GM12801 (cell line): ENCODE measurements around the gene DERL3.

Experiments
- CTCF ChIP-seq: IDR thresholded peaks from one replicate; pipeline ENCODE4 v1.5.1; 2011; ENCODE audit warnings: control low read depth; ENCODE audit not compliant: insufficient read length; ENCODE audit errors: extremely low read depth

DERL3 gene

GRCh38 chr22:23850136-23850611 lies 11.4 kb upstream of the DERL3 start:
- no peak for TF ChIP-seq CTCF

DNA sequence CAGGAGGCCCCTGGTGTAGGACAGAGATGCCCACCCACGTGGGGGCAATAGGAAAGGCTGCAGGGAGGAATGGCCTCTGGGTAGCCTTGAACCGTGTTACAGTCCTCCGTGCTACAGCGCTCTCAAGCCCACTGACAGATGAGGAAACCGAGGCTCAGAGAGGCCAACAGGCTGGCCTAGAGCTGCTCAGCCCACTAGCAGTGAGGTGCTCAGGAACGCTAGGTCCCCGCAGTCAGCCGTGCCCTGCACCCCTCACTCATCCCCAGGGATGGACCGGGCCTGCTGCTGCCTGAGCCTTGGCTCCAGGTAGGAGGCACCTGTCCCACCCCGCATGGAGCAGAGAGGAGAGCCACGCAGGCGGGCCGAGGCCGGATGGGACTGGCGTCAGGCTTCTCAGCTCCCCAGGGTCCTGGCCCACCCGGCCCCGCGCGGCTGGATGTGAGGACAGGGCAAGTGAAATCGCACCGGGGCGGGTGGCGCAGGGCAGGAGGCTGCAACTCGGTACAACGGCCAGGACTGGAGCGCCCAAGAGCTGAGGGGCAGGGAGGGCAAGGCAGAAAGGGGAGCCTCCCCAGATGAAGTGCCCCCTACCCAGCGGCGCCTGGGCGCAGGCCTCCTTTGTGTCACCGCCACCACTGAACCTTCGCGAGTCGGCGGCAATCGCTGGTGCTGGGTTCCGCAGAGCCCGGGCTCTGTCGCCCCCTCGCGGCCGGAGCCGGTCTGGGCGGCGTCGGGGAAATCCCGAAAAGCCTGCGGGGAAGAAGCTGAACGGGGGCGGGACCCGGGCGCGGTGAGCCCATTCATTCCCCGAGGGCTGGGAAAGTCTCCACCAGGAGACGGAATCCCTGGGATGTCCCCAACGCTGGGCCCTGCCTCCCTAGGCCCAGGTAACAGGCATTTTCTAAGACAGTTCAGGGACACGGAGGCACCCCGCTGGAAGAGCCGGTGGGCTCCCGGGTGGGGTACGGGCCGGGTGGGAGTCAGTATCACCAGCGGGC lies 10.5 kb upstream of the DERL3 start:
- TF ChIP-seq CTCF = no peak

GRCh38 chr22:23847991-23848864 lies 9.4 kb upstream of the DERL3 start:
- no peak for TF ChIP-seq CTCF

DNA sequence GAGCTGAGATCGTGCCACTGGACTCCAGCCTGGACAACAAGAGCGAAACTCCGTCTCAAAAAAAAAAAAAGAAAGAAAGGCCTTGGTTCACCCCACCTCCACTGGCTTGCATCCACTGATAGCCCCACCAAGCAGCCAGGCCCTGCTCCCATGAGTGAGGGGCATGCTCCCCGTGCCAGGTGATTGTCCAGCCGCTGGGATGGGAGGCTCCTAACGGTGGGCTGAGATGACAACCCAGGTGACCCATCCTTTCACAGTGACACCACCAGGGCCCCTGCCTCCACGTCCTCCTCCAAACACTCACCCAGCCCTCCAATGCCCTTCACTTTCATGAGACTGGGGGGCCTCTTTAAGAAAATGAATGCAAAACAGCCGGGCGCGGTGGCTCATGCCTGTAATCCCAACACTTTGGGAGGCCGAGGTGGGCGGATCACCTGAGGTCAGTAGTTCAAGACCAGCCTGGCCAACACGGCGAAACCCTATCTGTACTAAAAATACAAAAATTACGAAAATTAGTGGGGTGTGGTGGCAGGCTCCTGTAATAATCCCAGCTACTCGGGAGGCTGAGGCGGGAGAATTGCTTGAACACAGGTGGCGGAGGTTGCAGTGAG lies 8.6 kb upstream of the DERL3 start:
- TF ChIP-seq CTCF = no peak

GRCh38 chr22:23846081-23846469 lies 7.3 kb upstream of the DERL3 start:
- no peak for TF ChIP-seq CTCF

DNA sequence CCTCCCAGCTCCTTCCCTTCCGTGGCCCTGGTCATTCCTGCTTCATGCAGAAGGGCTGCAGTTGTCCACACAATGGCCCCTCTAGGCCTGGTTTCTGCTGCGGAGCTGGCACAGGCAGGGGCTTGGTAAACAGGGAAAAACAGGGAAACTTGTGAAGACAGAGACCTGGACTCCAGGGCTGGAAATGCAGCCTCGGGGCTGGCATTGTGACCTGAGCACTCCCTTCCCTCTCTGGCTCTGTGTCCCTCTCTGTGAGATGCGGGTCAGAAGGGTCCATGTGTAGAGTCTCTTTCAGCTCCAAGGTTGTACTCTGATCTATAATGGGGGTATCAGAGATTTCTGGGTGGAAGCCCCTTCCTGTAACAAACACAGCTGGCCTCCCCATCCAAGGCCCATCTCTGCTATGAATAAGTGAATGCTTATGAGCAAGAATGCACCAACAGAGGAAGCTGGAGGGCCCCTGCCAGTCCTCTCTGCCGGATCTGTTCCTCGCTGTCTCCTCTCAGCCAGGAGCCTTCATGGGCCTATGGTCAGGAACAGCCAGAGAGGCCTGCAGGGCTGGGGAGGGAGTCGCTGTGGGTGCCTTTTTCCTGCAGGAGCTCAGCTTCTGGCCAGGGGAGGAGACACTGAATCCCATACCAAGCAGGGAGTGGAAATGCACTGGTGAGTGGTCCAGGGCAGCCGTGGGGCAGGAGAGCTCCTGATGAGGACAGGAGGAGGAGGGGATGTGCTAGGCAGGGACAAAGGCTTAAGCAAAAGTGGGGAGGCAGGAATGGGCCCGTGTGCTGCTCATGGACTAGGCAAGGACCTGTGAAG lies 6.7 kb upstream of the DERL3 start:
- TF ChIP-seq CTCF = no peak
